ENCODE data around the gene ADARB1.
A peak's percentile ranks its signal among the peaks of the same experiment; 100 is the strongest.

Gene ADARB1

GRCh38 chr21:45078877-45079281, 4.5 kb downstream of the ADARB1 start:
- Histone ChIP-seq H3K27ac (ENCODE audit: extremely low read depth, low read depth, low read length) (no peak overlapping the region), H3K9me3 (ENCODE audit: control insufficient read depth, insufficient read depth, low read depth, low read length) (no peaks in the 10 kb centered on the region), H3K4me1 (ENCODE audit: control insufficient read depth, insufficient read depth, low read length) (no peaks in the 10 kb centered on the region), H3K4me3 (ENCODE audit: low read depth, low read length) (no peak overlapping the region), H3K36me3 (ENCODE audit: control insufficient read depth in 2 of 2, insufficient read depth in 1 of 2, low read length in 2 of 2) (peaks cover 0 to 6% of the 10 kb centered on the region in 2 experiments; a peak in 1 of 3 replicates)
- TF ChIP-seq ZBTB21 (tag by site-specific recombination; IDR thresholded peaks at IDR 0.05) (no peak), ZNF768 (tag by site-specific recombination; IDR thresholded peaks at IDR 0.05) (peak; percentile 73; the same call in 1 of the 2 replicates)
- CTCF ChIA-PET = interaction anchor here (0.9 to 6.8 kb wide), 6 partner anchors 14 to 130 kb away, joined by 3 to 61 read pairs (median 13); no protein-coding TSS in a partner anchor
- POLR2A ChIA-PET = no interaction called here

- Histone ChIP-seq H3K9me3 (ENCODE audit: control insufficient read depth, insufficient read depth, low read depth, low read length) (no peaks in the 10 kb centered on the region), H3K4me1 (ENCODE audit: control insufficient read depth, insufficient read depth, low read length) (no peaks in the 10 kb centered on the region), H3K36me3 (ENCODE audit: control insufficient read depth in 2 of 2, insufficient read depth in 1 of 2, low read length in 2 of 2) (peaks cover 0 to 6% of the 10 kb centered on the region in 2 experiments; a peak in 1 of 3 replicates), H3K27ac (ENCODE audit: extremely low read depth, low read depth, low read length) (no peak overlapping the region), H3K4me3 (ENCODE audit: low read depth, low read length) (no peak overlapping the region)
- CTCF ChIA-PET = interaction anchor here (0.6 to 6.8 kb wide), 7 partner anchors 11 to 661 kb away, joined by 3 to 61 read pairs (median 3); no protein-coding TSS in a partner anchor
- TF ChIP-seq PATZ1 (tag by site-specific recombination; IDR thresholded peaks at IDR 0.05) = no peak
- TF ChIP-seq ZNF792 (tag by site-specific recombination; IDR thresholded peaks at IDR 0.05) = no peak
- no peak for TF ChIP-seq ZNF16 (tag by site-specific recombination; IDR thresholded peaks at IDR 0.05; ENCODE audit: low read depth)
- no peak for TF ChIP-seq ZNF274 (IDR thresholded peaks at IDR 0.05; ENCODE audit: low read length)
- TF ChIP-seq ZNF274 (tag by site-specific recombination; IDR thresholded peaks at IDR 0.05; ENCODE audit: borderline replicate concordance) = no peak
- TF ChIP-seq, protein P1, sequence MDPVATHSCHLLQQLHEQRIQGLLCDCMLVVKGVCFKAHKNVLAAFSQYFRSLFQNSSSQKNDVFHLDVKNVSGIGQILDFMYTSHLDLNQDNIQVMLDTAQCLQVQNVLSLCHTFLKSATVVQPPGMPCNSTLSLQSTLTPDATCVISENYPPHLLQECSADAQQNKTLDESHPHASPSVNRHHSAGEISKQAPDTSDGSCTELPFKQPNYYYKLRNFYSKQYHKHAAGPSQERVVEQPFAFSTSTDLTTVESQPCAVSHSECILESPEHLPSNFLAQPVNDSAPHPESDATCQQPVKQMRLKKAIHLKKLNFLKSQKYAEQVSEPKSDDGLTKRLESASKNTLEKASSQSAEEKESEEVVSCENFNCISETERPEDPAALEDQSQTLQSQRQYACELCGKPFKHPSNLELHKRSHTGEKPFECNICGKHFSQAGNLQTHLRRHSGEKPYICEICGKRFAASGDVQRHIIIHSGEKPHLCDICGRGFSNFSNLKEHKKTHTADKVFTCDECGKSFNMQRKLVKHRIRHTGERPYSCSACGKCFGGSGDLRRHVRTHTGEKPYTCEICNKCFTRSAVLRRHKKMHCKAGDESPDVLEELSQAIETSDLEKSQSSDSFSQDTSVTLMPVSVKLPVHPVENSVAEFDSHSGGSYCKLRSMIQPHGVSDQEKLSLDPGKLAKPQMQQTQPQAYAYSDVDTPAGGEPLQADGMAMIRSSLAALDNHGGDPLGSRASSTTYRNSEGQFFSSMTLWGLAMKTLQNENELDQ (tag by site-specific recombination; IDR thresholded peaks at IDR 0.05; ENCODE audit: low read depth) = no peak
- no peak for TF ChIP-seq GLIS2 (tag by site-specific recombination; IDR thresholded peaks at IDR 0.05)
- TF ChIP-seq KLF10 (tag by site-specific recombination; IDR thresholded peaks at IDR 0.05) = no peak
- TF ChIP-seq ZNF596 (tag by site-specific recombination; IDR thresholded peaks at IDR 0.05) = no peak
- TF ChIP-seq ZNF555 (tag by site-specific recombination; conservative IDR thresholded peaks at IDR 0.05) = no peak
- POLR2A ChIA-PET = no interaction called here
Measured at GRCh38 chr21:45079351-45079750, 5.0 kb downstream of the ADARB1 start.

DNA sequence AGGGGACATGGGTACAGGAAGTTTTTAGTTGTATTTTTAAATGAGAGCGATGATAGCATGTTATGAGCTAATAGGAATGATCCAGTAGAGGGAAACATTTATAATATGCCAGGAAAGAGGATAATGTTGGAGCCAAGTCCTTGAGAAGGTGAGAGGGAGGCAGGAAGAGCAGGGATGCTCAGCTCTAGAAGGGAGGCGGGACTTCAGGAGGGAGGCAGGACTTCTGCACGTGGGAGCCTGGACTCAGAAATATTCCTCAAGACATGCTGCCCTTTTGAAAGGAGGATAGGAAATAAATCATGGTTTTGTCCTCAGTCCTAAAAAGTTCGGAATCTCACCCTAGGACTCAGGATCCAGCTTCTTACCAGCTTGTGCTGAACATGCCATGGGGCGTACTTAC, 5.9 kb downstream of the ADARB1 start:
- TF ChIP-seq, protein P2, sequence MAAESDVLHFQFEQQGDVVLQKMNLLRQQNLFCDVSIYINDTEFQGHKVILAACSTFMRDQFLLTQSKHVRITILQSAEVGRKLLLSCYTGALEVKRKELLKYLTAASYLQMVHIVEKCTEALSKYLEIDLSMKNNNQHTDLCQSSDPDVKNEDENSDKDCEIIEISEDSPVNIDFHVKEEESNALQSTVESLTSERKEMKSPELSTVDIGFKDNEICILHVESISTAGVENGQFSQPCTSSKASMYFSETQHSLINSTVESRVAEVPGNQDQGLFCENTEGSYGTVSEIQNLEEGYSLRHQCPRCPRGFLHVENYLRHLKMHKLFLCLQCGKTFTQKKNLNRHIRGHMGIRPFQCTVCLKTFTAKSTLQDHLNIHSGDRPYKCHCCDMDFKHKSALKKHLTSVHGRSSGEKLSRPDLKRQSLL (tag by site-specific recombination; IDR thresholded peaks at IDR 0.05) = peak; percentile 44; the same call in 1 of the 2 replicates
- TF ChIP-seq ZNF473 (tag by site-specific recombination; IDR thresholded peaks at IDR 0.05) = no peak
- CTCF ChIA-PET = interaction anchor here (0.9 to 6.8 kb wide), 4 partner anchors 12 to 57 kb away, joined by 3 to 61 read pairs (median 12); no protein-coding TSS in a partner anchor
- H3K4me1 ChIP-seq (ENCODE audit: control insufficient read depth, insufficient read depth, low read length) = no peaks in the 10 kb centered on the region
- POLR2A ChIA-PET = no interaction called here
- H3K27ac ChIP-seq (ENCODE audit: extremely low read depth, low read depth, low read length) = no peak overlapping the region
- no peak overlapping the region for H3K4me3 ChIP-seq (ENCODE audit: low read depth, low read length)
- H3K9me3 ChIP-seq (ENCODE audit: control insufficient read depth, insufficient read depth, low read depth, low read length) = no peaks in the 10 kb centered on the region
- peaks cover 0 to 6% of the 10 kb centered on the region in 2 experiments; a peak in 1 of 3 replicates for H3K36me3 ChIP-seq (ENCODE audit: control insufficient read depth in 2 of 2, insufficient read depth in 1 of 2, low read length in 2 of 2)
